SK-N-SH (cell line): ENCODE results near the gene UBTD2. TPM values are rescaled to one million over a fixed set of nuclear protein-coding genes. Genes with fewer than 3 reads are reported as not detected.

Experiments
- CTCF ChIA-PET: fragments of 300-600, 350-600 bp; formaldehyde crosslinking; extraction: SDS; loops from one replicate; lab custom pipeline; 2021; lab: Yijun Ruan, JAX
- POLR2A ChIA-PET: fragments of 350-600 bp; sonication (Branson Sonifier 250); formaldehyde crosslinking; extraction: SDS; loops from one replicate; lab custom pipeline; 2020; ENCODE audit warnings: antibody characterized with exemption, inconsistent platforms; lab: Yijun Ruan, JAX
- DNase-seq: peaks from one replicate; pipeline ENCODE4 v3.0.0; 2012
- H2AFZ ChIP-seq: fragments of 200-600 bp; sonication (generic); 2 replicates; pipeline ENCODE4 v1.8.1; 2016; ENCODE audit warnings: antibody characterized with exemption, mild to moderate bottlenecking, low read depth
- H3F3A ChIP-seq: fragments of 200-600 bp; sonication (generic); replicated peaks from 2 replicates; pipeline ENCODE3; 2016; ENCODE audit warnings: antibody characterized with exemption, mild to moderate bottlenecking; ENCODE audit not compliant: insufficient read depth
- H3K27ac ChIP-seq, 2 experiments: fragments of 200-500 bp in 1 of 2; fragments of 200-600 bp in 1 of 2; sonication (Bioruptor generic) in 1 of 2; sonication (generic), shearing (Covaris generic) in 1 of 2; 2 replicates each; pipeline versions ENCODE4 v1.5.1 to v1.6.1; 2014 to 2016; ENCODE audit warnings: low read depth in 2 of 2, inconsistent platforms in 1 of 2, low read length in 1 of 2, mild to moderate bottlenecking in 1 of 2, mixed read lengths in 1 of 2
- H3K27me3 ChIP-seq: fragments of 200-600 bp; sonication (generic), shearing (Covaris generic); 2 replicates; pipeline ENCODE4 v1.6.1; 2016; ENCODE audit warnings: mixed run types; ENCODE audit not compliant: insufficient read depth
- H3K36me3 ChIP-seq, 2 experiments: fragments of 200-500 bp in 1 of 2; fragments of 200-600 bp in 1 of 2; sonication (Bioruptor generic) in 1 of 2; sonication (generic) in 1 of 2; replicated peaks in 1 of 2; 2 replicates each; pipeline versions ENCODE3 to v1.5.1; 2014 to 2016; ENCODE audit warnings: low read length in 1 of 2, mild to moderate bottlenecking in 1 of 2; ENCODE audit not compliant: insufficient read depth in 2 of 2, control insufficient read depth in 1 of 2
- H3K4me1 ChIP-seq, 2 experiments: fragments of 200-500 bp in 1 of 2; fragments of 200-600 bp in 1 of 2; sonication (Bioruptor generic) in 1 of 2; sonication (generic), shearing (Covaris generic) in 1 of 2; 2 replicates each; pipeline versions ENCODE4 v1.5.1 to v1.6.1; 2014 to 2016; ENCODE audit warnings: low read depth in 1 of 2, low read length in 1 of 2, mixed run types in 1 of 2; ENCODE audit not compliant: insufficient read depth in 2 of 2, control insufficient read depth in 1 of 2
- H3K4me2 ChIP-seq: fragments of 200-600 bp; sonication (generic), shearing (Covaris generic); 2 replicates; pipeline ENCODE4 v1.6.1; 2017; ENCODE audit warnings: mixed run types
- H3K4me3 ChIP-seq, 2 experiments: fragments of 200-500 bp in 1 of 2; fragments of 200-600 bp in 1 of 2; sonication (Bioruptor generic) in 1 of 2; sonication (generic), shearing (Covaris generic) in 1 of 2; 2 replicates each; pipeline versions ENCODE4 v1.5.1 to v1.8.1; 2014 to 2016; ENCODE audit warnings: low read depth in 2 of 2, inconsistent platforms in 1 of 2, low read length in 1 of 2, mild to moderate bottlenecking in 1 of 2, mixed read lengths in 1 of 2, moderate library complexity in 1 of 2
- H3K79me2 ChIP-seq: fragments of 200-600 bp; sonication (generic); 2 replicates; pipeline ENCODE4 v1.8.1; 2017; ENCODE audit warnings: mild to moderate bottlenecking; ENCODE audit not compliant: insufficient read depth
- H3K9ac ChIP-seq: fragments of 200-600 bp; sonication (generic); 2 replicates; pipeline ENCODE4 v1.6.1; 2017; ENCODE audit warnings: mixed run types
- H3K9me2 ChIP-seq: fragments of 200-600 bp; sonication (generic); 2 replicates; pipeline ENCODE4 v1.6.1; 2017; ENCODE audit warnings: mixed run types
- H3K9me3 ChIP-seq: fragments of 200-600 bp; sonication (generic); 2 replicates; pipeline ENCODE4 v1.6.1; 2017; ENCODE audit warnings: mixed run types, mild to moderate bottlenecking, moderate library complexity
- H4K20me1 ChIP-seq: fragments of 200-600 bp; sonication (generic); 2 replicates; pipeline ENCODE4 v1.6.1; 2017; ENCODE audit warnings: mild to moderate bottlenecking, mixed run types; ENCODE audit not compliant: insufficient read depth
- ELF1 ChIP-seq: IDR thresholded peaks from 2 replicates; pipeline ENCODE4 v1.4.0; 2012
- EP300 ChIP-seq, 2 experiments: IDR thresholded peaks; 2 replicates each; pipeline versions ENCODE4 v1.4.0 to v1.6.1; 2012; ENCODE audit warnings: borderline replicate concordance in 1 of 2, low read depth in 1 of 2, low read length in 1 of 2
- FOSL2 ChIP-seq: IDR thresholded peaks from 2 replicates; pipeline ENCODE4 v1.4.0; 2012; ENCODE audit warnings: low read depth, mild to moderate bottlenecking, moderate library complexity, borderline replicate concordance
- FOXJ3 ChIP-seq: sonication (generic); formaldehyde crosslinking; IDR thresholded peaks from 2 replicates; pipeline ENCODE4 v1.5.1; 2020; ENCODE audit warnings: mild to moderate bottlenecking, missing genetic modification reagents
- GABPA ChIP-seq: IDR thresholded peaks from 2 replicates; pipeline ENCODE4 v1.4.0; 2012; ENCODE audit warnings: low read depth, mild to moderate bottlenecking
- GATA2 ChIP-seq: sonication (generic); formaldehyde crosslinking; IDR thresholded peaks from 2 replicates; pipeline ENCODE4 v1.5.0; 2020; ENCODE audit warnings: mild to moderate bottlenecking, missing genetic modification reagents
- MAX ChIP-seq: IDR thresholded peaks from 2 replicates; pipeline ENCODE4 v1.4.0; 2012; ENCODE audit warnings: low read depth
- MXI1 ChIP-seq: IDR thresholded peaks from 2 replicates; pipeline ENCODE4 v1.6.1; 2012; ENCODE audit warnings: mild to moderate bottlenecking, low read depth, low read length, improper control_type of control experiment
- NFIC ChIP-seq: IDR thresholded peaks from 2 replicates; pipeline ENCODE4 v1.4.0; 2012; ENCODE audit warnings: borderline replicate concordance
- NRF1 ChIP-seq: IDR thresholded peaks from 2 replicates; pipeline ENCODE4 v1.6.1; 2012; ENCODE audit warnings: low read depth, mild to moderate bottlenecking, low read length
- PBX3 ChIP-seq: IDR thresholded peaks from 2 replicates; pipeline ENCODE4; 2012
- POLR2AphosphoS5 ChIP-seq: IDR thresholded peaks from 2 replicates; pipeline ENCODE4 v1.6.1; 2012; ENCODE audit warnings: low read depth, low read length
- RAD21 ChIP-seq: IDR thresholded peaks from 2 replicates; pipeline ENCODE4 v1.6.1; 2012; ENCODE audit warnings: mild to moderate bottlenecking, low read length
- REST ChIP-seq: IDR thresholded peaks from 2 replicates; pipeline ENCODE4 v1.6.1; 2012; ENCODE audit warnings: mild to moderate bottlenecking, low read depth, low read length, moderate library complexity
- SMC3 ChIP-seq: IDR thresholded peaks from 2 replicates; pipeline ENCODE4 v1.6.1; 2012; ENCODE audit warnings: low read depth, low read length, improper control_type of control experiment
- TAF1 ChIP-seq: IDR thresholded peaks from 2 replicates; pipeline ENCODE4 v1.6.1; 2012; ENCODE audit warnings: low read depth, mild to moderate bottlenecking, low read length, moderate library complexity, borderline replicate concordance
- YY1 ChIP-seq: IDR thresholded peaks from 2 replicates; pipeline ENCODE4 v1.4.0; 2012; ENCODE audit warnings: low read depth, mild to moderate bottlenecking
- WGBS: methylation state at CpG from one replicate; pipeline ENCODE4 v1.1.6; 2017; ENCODE audit warnings: low lambda C conversion rate; 5-methylcytosine and 5-hydroxymethylcytosine counted together
- polyA plus RNA-seq, 3 experiments: library from polyadenylated mRNA; depleted of rRNA; stranded (reverse); fragments of >200 nt; gene quantifications; 2 replicates each; pipeline ENCODE4 v1.2.3, GENCODE V29; 2012

Gene UBTD2
- polyA plus RNA-seq, 1 of the 3 experiments (the other 2 are of a cell fraction): 13.8 TPM

GRCh38 chr5:172243302-172243701, 40.3 kb downstream of the UBTD2 start:
- H3K4me3 ChIP-seq: no peak overlapping the region
- H3F3A ChIP-seq: peaks cover 14% of the 10 kb centered on the region
- DNase-seq: no peak
- ChIA-PET CTCF (no interaction called here), POLR2A (interaction anchor here (0.6 kb wide), 1 partner anchor 11 kb away, joined by 3 read pairs; no protein-coding TSS in a partner anchor)
- H3K27ac ChIP-seq: no peak overlapping the region
- no peaks in the 10 kb centered on the region for H3K9me2 ChIP-seq
- H4K20me1 ChIP-seq: peaks cover 43% of the 10 kb centered on the region
- no peak overlapping the region for H2AFZ ChIP-seq
- peaks cover 0 to 12% of the 10 kb centered on the region in 2 experiments for H3K36me3 ChIP-seq
- 98% methylated on average over 3 of the region's 3 CpGs for WGBS
- no peak overlapping the region for H3K9ac ChIP-seq
- H3K4me1 ChIP-seq: peaks cover 0 to 6% of the 10 kb centered on the region in 2 experiments; a peak in 2 of 4 replicates
- TF ChIP-seq YY1: no peak
- TF ChIP-seq NFIC: no peak
- no peak for TF ChIP-seq RAD21
- no peak for TF ChIP-seq REST
- no peak for TF ChIP-seq MAX
- TF ChIP-seq FOSL2: no peak
- TF ChIP-seq FOXJ3 (CRISPR knock-in tag): no peak
- TF ChIP-seq SMC3: no peak
- no peak for TF ChIP-seq NRF1
- TF ChIP-seq GATA2 (CRISPR knock-in tag): no peak
- no peak for TF ChIP-seq GABPA
- TF ChIP-seq TAF1: no peak
- TF ChIP-seq ELF1: no peak
- no peak for TF ChIP-seq MXI1
- no peak for TF ChIP-seq PBX3
- TF ChIP-seq POLR2AphosphoS5: no peak
- no peak for TF ChIP-seq EP300 (IDR thresholded peaks at IDR 0.05; ENCODE audit: borderline replicate concordance in 1 of 2, low read depth in 1 of 2, low read length in 1 of 2)
- no peak overlapping the region for H3K4me2 ChIP-seq
- H3K27me3 ChIP-seq: no peaks in the 10 kb centered on the region
- H3K79me2 ChIP-seq: peaks cover 89% of the 10 kb centered on the region
- H3K9me3 ChIP-seq: no peaks in the 10 kb centered on the region
